ENCODE data around the gene SIPA1L3.

The SIPA1L3 gene

GRCh38 chr19:38076337-38076736 lies 169.3 kb downstream of the SIPA1L3 start:
- no peak for DNase-seq
- Histone ChIP-seq H3K36me3 (replicated peaks; ENCODE audit: insufficient read depth, low read length) (no peaks in the 10 kb centered on the region), H3K9me2 (replicated peaks; ENCODE audit: insufficient read depth, low read length) (no peaks in the 10 kb centered on the region), H3K27ac (ENCODE audit: low read length) (no peak overlapping the region), H3K79me2 (ENCODE audit: low read length) (no peaks in the 10 kb centered on the region), H3K27me3 (replicated peaks; ENCODE audit: insufficient read depth, low read length) (no peaks in the 10 kb centered on the region), H3K9ac (ENCODE audit: low read length) (no peak overlapping the region), H3K4me1 (ENCODE audit: low read length) (peaks cover 9% of the 10 kb centered on the region), H3K4me2 (ENCODE audit: low read depth, low read length) (no peak overlapping the region), H2AFZ (ENCODE audit: low read length) (no peak overlapping the region), H3F3A (ENCODE audit: insufficient read depth, low read length) (no peaks in the 10 kb centered on the region), H4K20me1 (ENCODE audit: insufficient read depth, low read length) (no peaks in the 10 kb centered on the region), H3K4me3 (ENCODE audit: low read length) (no peak overlapping the region), H3K9me3 (replicated peaks; ENCODE audit: insufficient read depth, low read length) (no peaks in the 10 kb centered on the region)
- no peak for TF ChIP-seq EZH2 (optimal IDR thresholded peaks at IDR 0.05; ENCODE audit: low read depth, low read length)

GRCh38 chr19:38078302-38078930 lies 171.4 kb downstream of the SIPA1L3 start:
- Histone ChIP-seq H3K36me3 (replicated peaks; ENCODE audit: insufficient read depth, low read length) (no peaks in the 10 kb centered on the region), H3K9me3 (replicated peaks; ENCODE audit: insufficient read depth, low read length) (no peaks in the 10 kb centered on the region), H3K4me3 (ENCODE audit: low read length) (no peak overlapping the region), H3K4me2 (ENCODE audit: low read depth, low read length) (no peak overlapping the region), H3K27me3 (replicated peaks; ENCODE audit: insufficient read depth, low read length) (no peaks in the 10 kb centered on the region), H3K9ac (ENCODE audit: low read length) (no peak overlapping the region), H2AFZ (ENCODE audit: low read length) (no peak overlapping the region), H4K20me1 (ENCODE audit: insufficient read depth, low read length) (no peaks in the 10 kb centered on the region), H3K79me2 (ENCODE audit: low read length) (no peaks in the 10 kb centered on the region), H3F3A (ENCODE audit: insufficient read depth, low read length) (no peaks in the 10 kb centered on the region), H3K4me1 (ENCODE audit: low read length) (peaks cover 9% of the 10 kb centered on the region), H3K9me2 (replicated peaks; ENCODE audit: insufficient read depth, low read length) (no peaks in the 10 kb centered on the region), H3K27ac (ENCODE audit: low read length) (no peak overlapping the region)
- DNase-seq, result no peak
- TF ChIP-seq CTCF (IDR thresholded peaks at IDR 0.05; ENCODE audit: low read length) (no peak), EZH2 (optimal IDR thresholded peaks at IDR 0.05; ENCODE audit: low read depth, low read length) (no peak), EZH2phosphoT487 (IDR thresholded peaks at IDR 0.05; ENCODE audit: low read length) (no peak)

- Histone ChIP-seq H3K4me3 (ENCODE audit: low read length) (no peak overlapping the region), H3K27me3 (replicated peaks; ENCODE audit: insufficient read depth, low read length) (no peaks in the 10 kb centered on the region), H3K9me2 (replicated peaks; ENCODE audit: insufficient read depth, low read length) (no peaks in the 10 kb centered on the region), H3K27ac (ENCODE audit: low read length) (peak overlapping the region; percentile 34; the same call in 1 of the 2 replicates), H3K36me3 (replicated peaks; ENCODE audit: insufficient read depth, low read length) (no peaks in the 10 kb centered on the region), H3K4me2 (ENCODE audit: low read depth, low read length) (peak overlapping the region; percentile 25; the same call in 1 of the 2 replicates), H3K4me1 (ENCODE audit: low read length) (peaks cover 9% of the 10 kb centered on the region), H3K9ac (ENCODE audit: low read length) (no peak overlapping the region), H3F3A (ENCODE audit: insufficient read depth, low read length) (no peaks in the 10 kb centered on the region), H2AFZ (ENCODE audit: low read length) (no peak overlapping the region), H3K9me3 (replicated peaks; ENCODE audit: insufficient read depth, low read length) (no peaks in the 10 kb centered on the region), H4K20me1 (ENCODE audit: insufficient read depth, low read length) (no peaks in the 10 kb centered on the region), H3K79me2 (ENCODE audit: low read length) (no peaks in the 10 kb centered on the region)
- TF ChIP-seq EZH2phosphoT487 (IDR thresholded peaks at IDR 0.05; ENCODE audit: low read length), result no peak
- no peak for TF ChIP-seq CTCF (IDR thresholded peaks at IDR 0.05; ENCODE audit: low read length)
- TF ChIP-seq EZH2 (optimal IDR thresholded peaks at IDR 0.05; ENCODE audit: low read depth, low read length), result no peak
- peak; percentile 65 for DNase-seq
Measured at GRCh38 chr19:38079926-38080380, 172.9 kb downstream of the SIPA1L3 start.

GRCh38 chr19:38081547-38082255 lies 174.7 kb downstream of the SIPA1L3 start:
- Histone ChIP-seq H3K9me2 (replicated peaks; ENCODE audit: insufficient read depth, low read length) (no peaks in the 10 kb centered on the region), H3K9ac (ENCODE audit: low read length) (no peak overlapping the region), H3K79me2 (ENCODE audit: low read length) (no peaks in the 10 kb centered on the region), H3K27me3 (replicated peaks; ENCODE audit: insufficient read depth, low read length) (no peaks in the 10 kb centered on the region), H3K4me3 (ENCODE audit: low read length) (no peak overlapping the region), H3F3A (ENCODE audit: insufficient read depth, low read length) (no peaks in the 10 kb centered on the region), H4K20me1 (ENCODE audit: insufficient read depth, low read length) (no peaks in the 10 kb centered on the region), H3K4me2 (ENCODE audit: low read depth, low read length) (no peak overlapping the region), H3K4me1 (ENCODE audit: low read length) (peaks cover 9% of the 10 kb centered on the region), H3K36me3 (replicated peaks; ENCODE audit: insufficient read depth, low read length) (no peaks in the 10 kb centered on the region), H2AFZ (ENCODE audit: low read length) (no peak overlapping the region), H3K9me3 (replicated peaks; ENCODE audit: insufficient read depth, low read length) (no peaks in the 10 kb centered on the region), H3K27ac (ENCODE audit: low read length) (no peak overlapping the region)
- TF ChIP-seq EZH2phosphoT487 (IDR thresholded peaks at IDR 0.05; ENCODE audit: low read length) (no peak), CTCF (IDR thresholded peaks at IDR 0.05; ENCODE audit: low read length) (no peak), EZH2 (optimal IDR thresholded peaks at IDR 0.05; ENCODE audit: low read depth, low read length) (no peak)
- no peak for DNase-seq
